Measurements from ENCODE around the gene GGCT. TPM values are rescaled to one million over a fixed set of nuclear protein-coding genes. Genes with fewer than 3 reads are reported as not detected.
A peak's percentile ranks its signal among the peaks of the same experiment; 100 is the strongest.
"Not testable (repeated sequence)": the region's sequence is repeated elsewhere in the genome, so short reads cannot be mapped to it uniquely, and the experiment has no call there.

GGCT gene
- total and polyA plus RNA-seq, 3 experiments from 2014 or later = 25.1 to 73.1 (median 69.3) TPM

GRCh38 chr7:30545791-30546555 lies 41.3 kb upstream of the GGCT start:
- no peaks in the 10 kb centered on the region for H3K9me3 ChIP-seq (ENCODE audit: low read length)
- Mint-ChIP-seq H3K4me3 (no peak overlapping the region), H3K36me3 (peaks cover 10 to 43% (median 27%) of the 10 kb centered on the region in 3 donors), H3K9me3 (no peaks in the 10 kb centered on the region), H3K27me3 (no peaks in the 10 kb centered on the region), H3K4me1 (peaks cover 0 to 3% (median 1%) of the 10 kb centered on the region in 3 donors), H3K27ac (no peak overlapping the region)
- H3K4me3 ChIP-seq (ENCODE audit: low read length) = no peak overlapping the region
- H3K4me1 ChIP-seq (ENCODE audit: insufficient read depth, low read length) = no peaks in the 10 kb centered on the region
- no peak overlapping the region for H3K27ac ChIP-seq (ENCODE audit: low read depth, low read length)
- H3K36me3 ChIP-seq (ENCODE audit: insufficient read depth, low read length) = no peaks in the 10 kb centered on the region
- DNase-seq = no peak
- H3K27me3 ChIP-seq (ENCODE audit: insufficient read depth, low read length, poor library complexity, severe bottlenecking) = no peaks in the 10 kb centered on the region
- ChIA-PET POLR2A (no interaction called here), CTCF (interaction anchor here (0.8 to 3.7 kb wide), 3 partner anchors 19 to 194 kb away, joined by 3 to 19 read pairs (median 4); no protein-coding TSS in a partner anchor)

GRCh38 chr7:30543813-30544525 lies 39.3 kb upstream of the GGCT start:
- ChIA-PET POLR2A (no interaction called here), CTCF (no interaction called here)
- H3K27ac Mint-ChIP-seq = peak overlapping the region in 1 of 8 donors; percentile 12

GRCh38 chr7:30543115-30543514 lies 38.5 kb upstream of the GGCT start:
- H3K4me1 Mint-ChIP-seq; H3K9me3 Mint-ChIP-seq; DNase-seq; H3K9me3 ChIP-seq (ENCODE audit: low read length); H3K4me3 Mint-ChIP-seq; POLR2A ChIA-PET; H3K27me3 ChIP-seq (ENCODE audit: insufficient read depth, low read length, poor library complexity, severe bottlenecking); CTCF ChIA-PET; H3K4me1 ChIP-seq (ENCODE audit: insufficient read depth, low read length); H3K27ac ChIP-seq (ENCODE audit: low read depth, low read length); H3K4me3 ChIP-seq (ENCODE audit: low read length); H3K27ac Mint-ChIP-seq; H3K36me3 ChIP-seq (ENCODE audit: insufficient read depth, low read length); H3K27me3 Mint-ChIP-seq: not testable (repeated sequence)
- H3K36me3 Mint-ChIP-seq = peaks cover 21 to 53% (median 33%) of the 10 kb centered on the region in 3 donors

More at GRCh38 chr7:30543813-30544525, 39.3 kb upstream of the GGCT start:
- no peak overlapping the region for H3K27ac ChIP-seq (ENCODE audit: low read depth, low read length)
- peaks cover 0 to 3% (median 1%) of the 10 kb centered on the region in 3 donors for H3K4me1 Mint-ChIP-seq
- DNase-seq = no peak
- peaks cover 21 to 47% (median 32%) of the 10 kb centered on the region in 3 donors for H3K36me3 Mint-ChIP-seq
- no peak overlapping the region for H3K4me3 Mint-ChIP-seq
- H3K27me3 Mint-ChIP-seq = peaks cover 0 to 2% of the 10 kb centered on the region in 2 donors
- H3K9me3 ChIP-seq (ENCODE audit: low read length) = no peaks in the 10 kb centered on the region
- H3K27me3 ChIP-seq (ENCODE audit: insufficient read depth, low read length, poor library complexity, severe bottlenecking) = no peaks in the 10 kb centered on the region
- no peaks in the 10 kb centered on the region for H3K36me3 ChIP-seq (ENCODE audit: insufficient read depth, low read length)
- no peak overlapping the region for H3K4me3 ChIP-seq (ENCODE audit: low read length)
- H3K9me3 Mint-ChIP-seq = no peaks in the 10 kb centered on the region
- H3K4me1 ChIP-seq (ENCODE audit: insufficient read depth, low read length) = no peaks in the 10 kb centered on the region

- Mint-ChIP-seq H3K4me1 (no peaks in the 10 kb centered on the region), H3K4me3 (no peak overlapping the region), H3K27me3 (no peaks in the 10 kb centered on the region), H3K36me3 (peaks cover 4 to 24% (median 16%) of the 10 kb centered on the region in 3 donors), H3K9me3 (no peaks in the 10 kb centered on the region), H3K27ac (no peak overlapping the region)
- Histone ChIP-seq H3K9me3 (ENCODE audit: low read length) (no peaks in the 10 kb centered on the region), H3K27ac (ENCODE audit: low read depth, low read length) (no peak overlapping the region), H3K4me3 (ENCODE audit: low read length) (no peak overlapping the region), H3K27me3 (ENCODE audit: insufficient read depth, low read length, poor library complexity, severe bottlenecking) (no peaks in the 10 kb centered on the region), H3K4me1 (ENCODE audit: insufficient read depth, low read length) (no peaks in the 10 kb centered on the region), H3K36me3 (ENCODE audit: insufficient read depth, low read length) (no peaks in the 10 kb centered on the region)
- ChIA-PET POLR2A (no interaction called here), CTCF (no interaction called here)
- DNase-seq = no peak
Observed at GRCh38 chr7:30533886-30534285, 29.3 kb upstream of the GGCT start.

GRCh38 chr7:30531286-30531685 lies 26.7 kb upstream of the GGCT start:
- Histone ChIP-seq H3K4me3 (ENCODE audit: low read length) (no peak overlapping the region), H3K9me3 (ENCODE audit: low read length) (no peaks in the 10 kb centered on the region), H3K27me3 (ENCODE audit: insufficient read depth, low read length, poor library complexity, severe bottlenecking) (no peaks in the 10 kb centered on the region), H3K27ac (ENCODE audit: low read depth, low read length) (no peak overlapping the region), H3K36me3 (ENCODE audit: insufficient read depth, low read length) (no peaks in the 10 kb centered on the region), H3K4me1 (ENCODE audit: insufficient read depth, low read length) (no peaks in the 10 kb centered on the region)
- H3K9me3 Mint-ChIP-seq = no peaks in the 10 kb centered on the region
- POLR2A ChIA-PET = no interaction called here
- H3K36me3 Mint-ChIP-seq = peaks cover 4 to 9% (median 4%) of the 10 kb centered on the region in 3 donors
- CTCF ChIA-PET = no interaction called here
- no peak overlapping the region for H3K27ac Mint-ChIP-seq
- no peak overlapping the region for H3K4me3 Mint-ChIP-seq
- no peaks in the 10 kb centered on the region for H3K27me3 Mint-ChIP-seq
- DNase-seq = no peak
- no peaks in the 10 kb centered on the region for H3K4me1 Mint-ChIP-seq

GRCh38 chr7:30530373-30530772 lies 25.7 kb upstream of the GGCT start:
- peaks cover 4 to 9% (median 4%) of the 10 kb centered on the region in 3 donors for H3K36me3 Mint-ChIP-seq
- Histone ChIP-seq H3K36me3 (ENCODE audit: insufficient read depth, low read length) (no peaks in the 10 kb centered on the region), H3K4me1 (ENCODE audit: insufficient read depth, low read length) (no peaks in the 10 kb centered on the region), H3K4me3 (ENCODE audit: low read length) (no peak overlapping the region), H3K27me3 (ENCODE audit: insufficient read depth, low read length, poor library complexity, severe bottlenecking) (no peaks in the 10 kb centered on the region), H3K9me3 (ENCODE audit: low read length) (no peaks in the 10 kb centered on the region), H3K27ac (ENCODE audit: low read depth, low read length) (no peak overlapping the region)
- no peaks in the 10 kb centered on the region for H3K9me3 Mint-ChIP-seq
- ChIA-PET CTCF (no interaction called here), POLR2A (no interaction called here)
- H3K4me3 Mint-ChIP-seq = no peak overlapping the region
- H3K4me1 Mint-ChIP-seq = no peaks in the 10 kb centered on the region
- DNase-seq = no peak
- H3K27ac Mint-ChIP-seq = no peak overlapping the region
- H3K27me3 Mint-ChIP-seq = no peaks in the 10 kb centered on the region

- no peaks in the 10 kb centered on the region for H3K4me1 Mint-ChIP-seq
- no peak overlapping the region for H3K27ac ChIP-seq (ENCODE audit: low read depth, low read length)
- POLR2A ChIA-PET = no interaction called here
- peaks cover 0 to 7% (median 6%) of the 10 kb centered on the region in 3 donors for H3K36me3 Mint-ChIP-seq
- no peaks in the 10 kb centered on the region for H3K9me3 Mint-ChIP-seq
- H3K4me3 Mint-ChIP-seq = no peak overlapping the region
- no peak overlapping the region for H3K27ac Mint-ChIP-seq
- H3K4me1 ChIP-seq (ENCODE audit: insufficient read depth, low read length) = no peaks in the 10 kb centered on the region
- H3K9me3 ChIP-seq (ENCODE audit: low read length) = no peaks in the 10 kb centered on the region
- H3K36me3 ChIP-seq (ENCODE audit: insufficient read depth, low read length) = no peaks in the 10 kb centered on the region
- no peak for DNase-seq
- CTCF ChIA-PET = no interaction called here
- no peaks in the 10 kb centered on the region for H3K27me3 Mint-ChIP-seq
- no peak overlapping the region for H3K4me3 ChIP-seq (ENCODE audit: low read length)
- no peaks in the 10 kb centered on the region for H3K27me3 ChIP-seq (ENCODE audit: insufficient read depth, low read length, poor library complexity, severe bottlenecking)
Observed at GRCh38 chr7:30528779-30529178, 24.1 kb upstream of the GGCT start.

GRCh38 chr7:30527297-30527696 lies 22.7 kb upstream of the GGCT start:
- POLR2A ChIA-PET; DNase-seq; H3K9me3 Mint-ChIP-seq; H3K27me3 ChIP-seq (ENCODE audit: insufficient read depth, low read length, poor library complexity, severe bottlenecking); H3K27me3 Mint-ChIP-seq; H3K4me1 Mint-ChIP-seq; H3K4me3 Mint-ChIP-seq; H3K9me3 ChIP-seq (ENCODE audit: low read length); H3K36me3 ChIP-seq (ENCODE audit: insufficient read depth, low read length); H3K4me1 ChIP-seq (ENCODE audit: insufficient read depth, low read length); H3K27ac ChIP-seq (ENCODE audit: low read depth, low read length); H3K4me3 ChIP-seq (ENCODE audit: low read length); H3K27ac Mint-ChIP-seq: not testable (repeated sequence)
- CTCF ChIA-PET = interaction anchor here (1.2 kb wide), 1 partner anchor 37 kb away, joined by 3 read pairs; no protein-coding TSS in a partner anchor
- peaks cover 0 to 13% (median 8%) of the 10 kb centered on the region in 3 donors for H3K36me3 Mint-ChIP-seq
